ENCODE measurements around the gene LDB1. TPM values are rescaled to one million over a fixed set of nuclear protein-coding genes. Genes with fewer than 3 reads are reported as not detected.

The LDB1 gene
- total RNA-seq, 2 experiments from 2014 or later = 50.8 to 60.9 TPM

DNA sequence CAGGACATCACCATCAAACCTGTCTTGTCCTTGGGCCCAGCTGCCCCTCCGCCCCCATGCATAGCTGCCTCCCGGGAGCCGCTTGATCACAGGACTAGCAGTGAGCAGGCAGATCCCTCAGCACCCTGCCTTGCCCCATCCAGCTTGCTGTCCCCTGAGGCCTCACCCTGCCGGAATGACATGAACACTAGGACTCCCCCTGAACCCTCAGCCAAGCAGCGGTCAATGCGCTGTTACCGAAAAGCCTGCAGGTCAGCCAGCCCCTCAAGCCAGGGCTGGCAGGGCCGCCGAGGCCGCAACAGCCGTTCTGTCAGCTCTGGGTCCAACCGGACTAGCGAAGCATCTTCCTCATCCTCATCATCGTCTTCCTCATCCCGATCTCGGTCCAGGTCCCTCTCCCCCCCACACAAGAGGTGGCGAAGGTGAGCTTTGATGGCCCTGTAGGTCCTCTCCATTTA, 26.8 kb upstream of the LDB1 start:
- no peak overlapping the region for H3K4me3 ChIP-seq (ENCODE audit: low read depth, low read length, poor library complexity, severe bottlenecking)
- no peak for DNase-seq (ENCODE audit: low spot score)
- no peaks in the 10 kb centered on the region for H3K9me3 ChIP-seq (ENCODE audit: low read length)
- TF ChIP-seq, protein P1, sequence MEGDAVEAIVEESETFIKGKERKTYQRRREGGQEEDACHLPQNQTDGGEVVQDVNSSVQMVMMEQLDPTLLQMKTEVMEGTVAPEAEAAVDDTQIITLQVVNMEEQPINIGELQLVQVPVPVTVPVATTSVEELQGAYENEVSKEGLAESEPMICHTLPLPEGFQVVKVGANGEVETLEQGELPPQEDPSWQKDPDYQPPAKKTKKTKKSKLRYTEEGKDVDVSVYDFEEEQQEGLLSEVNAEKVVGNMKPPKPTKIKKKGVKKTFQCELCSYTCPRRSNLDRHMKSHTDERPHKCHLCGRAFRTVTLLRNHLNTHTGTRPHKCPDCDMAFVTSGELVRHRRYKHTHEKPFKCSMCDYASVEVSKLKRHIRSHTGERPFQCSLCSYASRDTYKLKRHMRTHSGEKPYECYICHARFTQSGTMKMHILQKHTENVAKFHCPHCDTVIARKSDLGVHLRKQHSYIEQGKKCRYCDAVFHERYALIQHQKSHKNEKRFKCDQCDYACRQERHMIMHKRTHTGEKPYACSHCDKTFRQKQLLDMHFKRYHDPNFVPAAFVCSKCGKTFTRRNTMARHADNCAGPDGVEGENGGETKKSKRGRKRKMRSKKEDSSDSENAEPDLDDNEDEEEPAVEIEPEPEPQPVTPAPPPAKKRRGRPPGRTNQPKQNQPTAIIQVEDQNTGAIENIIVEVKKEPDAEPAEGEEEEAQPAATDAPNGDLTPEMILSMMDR (conservative IDR thresholded peaks at IDR 0.05; ENCODE audit: low read length) = no peak
- no peak for TF ChIP-seq EZH2phosphoT487 (IDR thresholded peaks at IDR 0.05; ENCODE audit: borderline replicate concordance, low read depth, low read length)
- H3K79me2 ChIP-seq (ENCODE audit: insufficient read depth, low read depth, low read length) = peaks cover 6% of the 10 kb centered on the region; the same call in 1 of the 2 replicates
- no peaks in the 10 kb centered on the region for H3K9me2 ChIP-seq (ENCODE audit: insufficient read depth, low read length)
- no peaks in the 10 kb centered on the region for H4K20me1 ChIP-seq (ENCODE audit: insufficient read depth, low read length)
- BruUV-seq (replicated peaks) = no TSS peak
- H3K4me2 ChIP-seq (ENCODE audit: low read length) = no peak overlapping the region
- H3K27ac ChIP-seq (ENCODE audit: low read depth, low read length, poor library complexity, severe bottlenecking) = no peak overlapping the region
- H2AFZ ChIP-seq (ENCODE audit: low read length) = no peak overlapping the region
- ChIA-PET POLR2A (interaction anchor here (1.4 kb wide), 1 partner anchor 10 kb away, joined by 4 read pairs; no protein-coding TSS in a partner anchor), CTCF (ENCODE audit: unreplicated experiment) (no interaction called here)
- H3K36me3 ChIP-seq (ENCODE audit: insufficient read depth, low read length) = peaks cover 95% of the 10 kb centered on the region
- intact Hi-C loops (cut with micrococcal nuclease; ENCODE audit: unreplicated experiment) = no loop called here
- peaks cover 20% of the 10 kb centered on the region for H3K4me1 ChIP-seq (ENCODE audit: insufficient read depth, low read length, poor library complexity, severe bottlenecking)

- intact Hi-C loops (cut with micrococcal nuclease; ENCODE audit: unreplicated experiment) = no loop called here
- no peak for TF ChIP-seq EZH2phosphoT487 (IDR thresholded peaks at IDR 0.05; ENCODE audit: borderline replicate concordance, low read depth, low read length)
- TF ChIP-seq, protein P1 (conservative IDR thresholded peaks at IDR 0.05; ENCODE audit: low read length) = no peak
- DNase-seq (ENCODE audit: low spot score) = no peak
- BruUV-seq (replicated peaks) = no TSS peak
- no peak overlapping the region for H3K4me2 ChIP-seq (ENCODE audit: low read length)
- no peaks in the 10 kb centered on the region for H3K9me2 ChIP-seq (ENCODE audit: insufficient read depth, low read length)
- no peaks in the 10 kb centered on the region for H3K9me3 ChIP-seq (ENCODE audit: low read length)
- POLR2A ChIA-PET = no interaction called here
- H3K27ac ChIP-seq (ENCODE audit: low read depth, low read length, poor library complexity, severe bottlenecking) = no peak overlapping the region
- H3K79me2 ChIP-seq (ENCODE audit: insufficient read depth, low read depth, low read length) = peaks cover 45% of the 10 kb centered on the region
- H4K20me1 ChIP-seq (ENCODE audit: insufficient read depth, low read length) = peaks cover 4% of the 10 kb centered on the region; the same call in 1 of the 2 replicates
- no peaks in the 10 kb centered on the region for H3K4me1 ChIP-seq (ENCODE audit: insufficient read depth, low read length, poor library complexity, severe bottlenecking)
- no peak overlapping the region for H3K4me3 ChIP-seq (ENCODE audit: low read depth, low read length, poor library complexity, severe bottlenecking)
- H3K36me3 ChIP-seq (ENCODE audit: insufficient read depth, low read length) = peaks cover 97% of the 10 kb centered on the region
- CTCF ChIA-PET (ENCODE audit: unreplicated experiment) = no interaction called here
- H2AFZ ChIP-seq (ENCODE audit: low read length) = no peak overlapping the region
Observed at GRCh38 chr10:102141583-102142107, 21.5 kb upstream of the LDB1 start.

DNA sequence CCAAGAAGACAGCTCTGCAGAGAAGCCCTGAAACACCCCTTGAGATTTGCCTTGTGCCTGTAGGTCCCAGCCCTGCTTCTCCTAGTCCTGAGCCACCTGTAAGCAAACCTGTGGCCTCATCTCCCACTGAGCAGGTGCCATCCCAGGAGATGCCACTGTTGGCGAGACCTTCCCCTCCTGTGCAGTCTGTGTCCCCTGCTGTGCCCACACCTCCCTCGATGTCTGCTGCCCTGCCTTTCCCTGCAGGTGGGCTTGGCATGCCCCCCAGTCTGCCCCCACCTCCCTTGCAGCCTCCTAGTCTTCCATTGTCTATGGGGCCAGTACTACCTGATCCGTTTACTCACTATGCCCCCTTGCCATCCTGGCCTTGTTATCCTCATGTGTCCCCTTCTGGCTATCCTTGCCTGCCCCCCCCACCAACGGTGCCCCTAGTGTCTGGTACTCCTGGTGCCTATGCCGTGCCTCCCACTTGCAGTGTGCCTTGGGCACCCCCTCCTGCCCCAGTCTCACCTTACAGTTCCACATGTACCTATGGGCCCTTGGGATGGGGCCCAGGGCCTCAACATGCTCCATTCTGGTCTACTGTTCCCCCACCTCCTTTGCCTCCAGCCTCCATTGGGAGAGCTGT, 20.9 kb upstream of the LDB1 start:
- Histone ChIP-seq H3K9me3 (ENCODE audit: low read length) (no peaks in the 10 kb centered on the region), H3K36me3 (ENCODE audit: insufficient read depth, low read length) (peaks cover 96% of the 10 kb centered on the region), H2AFZ (ENCODE audit: low read length) (no peak overlapping the region), H3K27ac (ENCODE audit: low read depth, low read length, poor library complexity, severe bottlenecking) (no peak overlapping the region), H3K4me3 (ENCODE audit: low read depth, low read length, poor library complexity, severe bottlenecking) (no peak overlapping the region), H3K9me2 (ENCODE audit: insufficient read depth, low read length) (no peaks in the 10 kb centered on the region), H3K79me2 (ENCODE audit: insufficient read depth, low read depth, low read length) (peaks cover 51% of the 10 kb centered on the region), H3K4me2 (ENCODE audit: low read length) (no peak overlapping the region), H4K20me1 (ENCODE audit: insufficient read depth, low read length) (peaks cover 5% of the 10 kb centered on the region), H3K4me1 (ENCODE audit: insufficient read depth, low read length, poor library complexity, severe bottlenecking) (peaks cover 4% of the 10 kb centered on the region)
- TF ChIP-seq, protein P1 (conservative IDR thresholded peaks at IDR 0.05; ENCODE audit: low read length) = no peak
- no peak for TF ChIP-seq EZH2phosphoT487 (IDR thresholded peaks at IDR 0.05; ENCODE audit: borderline replicate concordance, low read depth, low read length)
- DNase-seq (ENCODE audit: low spot score) = no peak
- ChIA-PET CTCF (ENCODE audit: unreplicated experiment) (no interaction called here), POLR2A (no interaction called here)
- intact Hi-C loops (cut with micrococcal nuclease; ENCODE audit: unreplicated experiment) = no loop called here
- no TSS peak for BruUV-seq (replicated peaks)

Measured in OCI-LY7 (cell line).